Epithelial cell of esophagus (primary cell): ENCODE data around the gene ATXN3.
"Not testable (repeated sequence)": the region's sequence is repeated elsewhere in the genome, so short reads cannot be mapped to it uniquely, and the experiment has no call there.

Source experiments
- DNase-seq: peaks from one replicate; pipeline ENCODE4 v3.0.0; 2010; ENCODE audit warnings: low read depth
- H3K4me3 ChIP-seq: 2 replicates; pipeline ENCODE4 v1.5.1; 2011; ENCODE audit warnings: mild to moderate bottlenecking, low read length, control low read depth
- TF ChIP-seq, protein P1 (sequence below): IDR thresholded peaks from 2 replicates; pipeline ENCODE4 v1.5.1; 2011; ENCODE audit warnings: low read depth, mild to moderate bottlenecking, low read length, control low read depth, inconsistent platforms; ENCODE audit not compliant: insufficient read depth; ENCODE audit errors: missing control alignments

The ATXN3 gene

DNA sequence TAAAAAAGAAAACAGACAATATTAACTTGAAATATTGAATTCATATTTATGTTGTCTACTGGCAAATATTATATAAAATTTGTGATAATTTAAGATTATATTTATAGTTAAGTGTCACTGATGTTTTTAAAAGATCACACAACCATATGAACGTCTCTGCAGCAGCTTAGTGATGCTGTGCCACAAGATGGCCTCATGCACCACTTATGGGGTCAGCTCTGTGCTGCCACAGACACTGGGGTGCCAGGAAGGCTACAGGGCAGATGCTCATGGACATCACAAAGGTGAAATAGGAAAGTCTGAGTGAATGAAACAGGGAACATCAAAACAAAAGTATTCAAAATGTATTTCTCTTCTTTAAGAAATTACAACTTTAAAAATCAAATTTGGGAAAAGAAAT is 13.1 kb downstream of the ATXN3 start:
- H3K4me3 ChIP-seq = no peak overlapping the region
- DNase-seq = no peak
- TF ChIP-seq, protein P1, sequence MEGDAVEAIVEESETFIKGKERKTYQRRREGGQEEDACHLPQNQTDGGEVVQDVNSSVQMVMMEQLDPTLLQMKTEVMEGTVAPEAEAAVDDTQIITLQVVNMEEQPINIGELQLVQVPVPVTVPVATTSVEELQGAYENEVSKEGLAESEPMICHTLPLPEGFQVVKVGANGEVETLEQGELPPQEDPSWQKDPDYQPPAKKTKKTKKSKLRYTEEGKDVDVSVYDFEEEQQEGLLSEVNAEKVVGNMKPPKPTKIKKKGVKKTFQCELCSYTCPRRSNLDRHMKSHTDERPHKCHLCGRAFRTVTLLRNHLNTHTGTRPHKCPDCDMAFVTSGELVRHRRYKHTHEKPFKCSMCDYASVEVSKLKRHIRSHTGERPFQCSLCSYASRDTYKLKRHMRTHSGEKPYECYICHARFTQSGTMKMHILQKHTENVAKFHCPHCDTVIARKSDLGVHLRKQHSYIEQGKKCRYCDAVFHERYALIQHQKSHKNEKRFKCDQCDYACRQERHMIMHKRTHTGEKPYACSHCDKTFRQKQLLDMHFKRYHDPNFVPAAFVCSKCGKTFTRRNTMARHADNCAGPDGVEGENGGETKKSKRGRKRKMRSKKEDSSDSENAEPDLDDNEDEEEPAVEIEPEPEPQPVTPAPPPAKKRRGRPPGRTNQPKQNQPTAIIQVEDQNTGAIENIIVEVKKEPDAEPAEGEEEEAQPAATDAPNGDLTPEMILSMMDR = no peak

DNA sequence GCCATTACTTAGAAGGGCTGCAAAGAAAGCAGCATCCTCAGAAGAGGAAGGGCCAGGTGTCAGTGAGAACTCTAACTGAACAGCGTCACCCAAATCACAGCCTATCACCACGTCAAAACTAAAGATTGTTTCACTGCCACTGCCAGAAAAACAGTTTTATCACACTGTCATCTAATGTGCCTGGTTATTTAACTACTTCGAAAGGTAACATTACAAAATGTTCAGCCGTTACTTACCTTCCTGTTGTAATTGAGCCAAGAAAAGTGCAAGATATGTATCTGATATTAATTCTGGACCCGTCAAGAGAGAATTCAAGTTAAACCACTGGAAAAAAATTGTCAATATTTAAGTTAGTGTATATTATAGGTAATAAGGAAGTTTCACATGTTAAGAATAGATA is 17.9 kb downstream of the ATXN3 start:
- no peak for DNase-seq
- TF ChIP-seq, protein P1 = no peak
- no peak overlapping the region for H3K4me3 ChIP-seq

DNA sequence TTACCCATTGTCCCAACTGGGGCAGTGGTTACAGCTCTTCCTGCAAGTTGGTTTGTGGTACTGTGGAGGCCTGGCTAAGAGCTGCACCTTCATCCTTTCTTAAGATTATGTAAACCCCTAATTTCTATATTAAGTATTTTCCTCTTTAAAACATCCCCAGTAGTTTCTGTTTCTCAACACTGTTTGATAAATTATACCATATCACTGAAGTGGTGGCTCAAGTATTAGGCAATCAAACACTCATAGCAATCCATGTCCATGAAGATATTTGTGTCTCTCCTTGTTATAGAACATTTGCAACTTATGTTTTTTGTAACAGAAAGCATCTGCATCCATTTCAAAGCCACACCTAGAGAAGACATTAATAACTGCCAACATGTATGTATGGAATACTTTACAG is 31.8 kb downstream of the ATXN3 start:
- no peak for DNase-seq
- TF ChIP-seq, protein P1 = no peak
- no peak overlapping the region for H3K4me3 ChIP-seq

DNA sequence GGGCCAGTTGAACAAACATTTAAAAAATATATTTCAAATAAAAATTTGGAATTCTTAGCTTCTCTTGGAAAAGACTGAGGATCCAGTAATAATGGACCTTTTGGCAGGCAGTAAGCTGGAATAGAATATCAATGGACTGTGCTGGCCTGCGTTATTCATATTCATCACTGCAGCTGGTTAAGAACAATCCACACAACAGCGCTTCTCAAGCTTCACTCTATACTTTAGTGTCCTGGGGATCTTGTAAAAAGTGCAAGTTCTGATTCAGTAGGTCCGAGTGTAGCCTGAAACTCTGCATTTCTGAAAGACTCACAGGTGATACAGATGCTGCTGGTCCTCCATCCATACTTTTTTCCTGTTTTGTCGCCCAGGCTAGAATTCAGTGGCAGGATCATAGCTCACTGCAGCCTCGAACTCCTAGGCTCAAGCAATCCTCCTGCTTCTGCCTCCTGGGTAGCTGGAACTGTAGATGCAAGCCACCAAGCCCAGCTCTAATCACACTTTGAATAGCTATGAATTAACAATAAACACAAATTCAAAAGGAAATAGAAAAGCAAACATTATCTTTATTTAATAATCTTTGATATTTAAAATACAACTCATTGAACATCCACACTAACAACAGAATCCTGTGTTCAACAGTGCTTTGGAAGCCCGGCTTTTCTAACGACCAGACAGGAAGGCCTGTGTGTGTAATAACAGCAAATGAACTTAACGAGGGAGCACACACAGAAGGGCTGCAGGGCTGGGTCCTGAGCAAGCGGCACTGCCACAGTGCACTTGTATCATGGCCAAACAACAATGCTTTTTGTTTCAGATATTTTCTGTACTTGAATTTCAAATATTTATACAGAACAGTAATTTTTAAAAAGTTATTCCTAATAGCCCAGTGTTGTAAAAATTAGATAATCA is 48.1 kb downstream of the ATXN3 start:
- DNase-seq = no peak
- no peak overlapping the region for H3K4me3 ChIP-seq
- TF ChIP-seq, protein P1 = no peak

DNA sequence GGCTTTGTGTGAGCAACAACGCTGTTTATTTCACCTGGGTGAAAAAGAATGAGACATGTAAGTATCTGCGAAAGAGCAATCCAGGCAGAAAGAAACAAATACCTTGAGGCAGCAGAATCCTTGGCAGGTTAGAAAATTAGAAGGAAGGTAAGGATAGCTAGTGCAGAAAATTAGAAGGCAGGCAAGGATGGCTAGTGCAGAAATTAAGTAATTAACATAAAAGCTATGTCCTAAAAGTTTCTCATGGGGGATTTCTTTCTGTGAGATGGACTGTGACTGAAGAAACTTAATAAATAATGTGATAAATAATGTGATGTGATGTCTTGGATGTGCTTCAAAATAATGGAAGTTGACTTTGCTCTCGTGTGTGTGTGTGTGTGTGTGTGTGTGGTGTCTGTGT is 56.6 kb downstream of the ATXN3 start:
- no peak for DNase-seq
- TF ChIP-seq, protein P1 = no peak
- no peak overlapping the region for H3K4me3 ChIP-seq

DNA sequence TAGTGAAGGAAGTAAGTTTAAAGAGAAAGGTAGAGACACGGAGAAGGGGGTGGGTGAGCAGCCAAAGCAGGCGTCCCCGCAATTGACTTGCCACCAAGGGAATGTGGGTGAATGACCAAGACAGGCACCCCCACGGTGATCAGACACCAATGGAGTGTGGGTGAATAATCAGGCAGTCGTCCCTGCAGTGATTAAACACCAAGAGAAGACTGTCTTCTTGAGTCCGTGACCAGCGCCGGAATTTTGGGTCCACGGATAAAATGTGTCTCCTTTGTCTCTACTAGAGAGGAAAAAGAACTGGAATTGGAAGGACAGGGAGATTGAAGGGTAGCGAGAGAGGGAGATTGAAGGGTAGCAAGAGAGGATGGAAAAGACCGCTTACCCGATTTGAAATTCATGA is 57.2 kb downstream of the ATXN3 start:
- DNase-seq, H3K4me3 ChIP-seq: not testable (repeated sequence)

DNA sequence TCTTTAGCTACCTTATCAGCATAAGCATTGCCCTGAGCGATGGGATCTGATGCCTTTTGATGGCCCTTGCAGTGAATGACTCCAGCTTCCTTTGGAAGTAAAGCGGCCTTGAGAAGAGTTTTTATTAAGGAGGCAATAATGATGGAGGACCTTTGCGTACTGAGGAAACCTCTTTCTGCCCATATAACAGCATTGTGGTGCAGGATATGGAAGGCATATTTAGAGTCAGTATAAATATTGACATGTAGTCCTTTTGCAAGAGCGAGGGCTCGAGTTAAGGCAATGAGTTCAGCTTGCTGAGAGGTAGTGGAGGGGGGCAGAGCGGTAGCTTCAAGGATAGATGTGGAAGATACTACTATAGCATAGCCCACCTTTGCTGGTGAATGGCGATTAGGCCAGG is 60.5 kb downstream of the ATXN3 start:
- H3K4me3 ChIP-seq, DNase-seq: not testable (repeated sequence)

DNA sequence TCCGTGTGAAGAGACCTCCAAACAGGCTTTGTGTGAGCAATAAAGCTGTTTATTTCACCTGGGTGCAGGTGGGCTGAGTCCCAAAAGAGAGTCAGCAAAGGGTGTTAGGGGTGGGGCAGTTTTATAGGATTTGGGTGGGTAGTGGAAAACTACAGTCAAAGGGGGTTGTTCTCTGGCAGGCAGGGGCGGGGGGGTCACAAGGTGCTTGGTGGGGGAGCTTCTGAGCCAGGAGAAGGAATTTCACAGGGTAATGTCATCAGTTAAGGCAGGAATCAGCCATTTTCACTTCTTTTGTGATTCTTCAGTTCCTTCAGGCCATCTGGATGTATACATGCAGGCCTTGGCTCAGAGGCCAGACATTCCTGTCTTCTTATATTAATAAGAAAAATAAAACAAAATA is 64.6 kb downstream of the ATXN3 start:
- H3K4me3 ChIP-seq, DNase-seq: not testable (repeated sequence)
